ENCODE results near the gene GNPTAB.
"Not testable (repeated sequence)": the region's sequence is repeated elsewhere in the genome, so short reads cannot be mapped to it uniquely, and the experiment has no call there.

Gene GNPTAB

DNA sequence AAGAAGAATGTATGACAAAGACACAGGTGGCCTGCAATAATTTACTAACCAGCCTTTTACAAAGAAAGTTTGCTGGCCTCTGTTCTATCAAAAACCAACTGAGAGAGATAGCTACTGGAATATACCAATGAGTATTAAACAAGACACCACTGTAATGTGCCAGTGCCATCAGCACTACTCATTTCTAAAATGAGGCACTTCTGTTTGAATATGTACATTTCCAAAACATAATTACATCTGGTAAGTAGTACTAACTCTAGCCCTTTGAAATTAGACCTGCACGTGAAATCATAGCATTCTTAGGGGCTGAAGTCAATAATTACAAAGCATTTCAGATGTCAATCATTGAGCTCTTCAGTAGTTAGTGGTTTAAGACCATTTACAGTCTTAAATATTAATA lies 84.6 kb downstream of the GNPTAB start:
- Histone ChIP-seq H3K27me3 (ENCODE audit: low read depth, low read length) (no peaks in the 10 kb centered on the region), H3K36me3 (ENCODE audit: control insufficient read depth in 1 of 2, insufficient read depth in 2 of 2, low read length in 2 of 2) (peaks cover 40 to 51% of the 10 kb centered on the region in 2 donors), H3K4me3 (ENCODE audit: low read depth in 1 of 2, low read length in 2 of 2) (no peak overlapping the region), H3K9me3 (ENCODE audit: control insufficient read depth in 1 of 2, low read length in 2 of 2) (no peaks in the 10 kb centered on the region), H3K4me1 (ENCODE audit: control insufficient read depth in 1 of 2, insufficient read depth in 2 of 2, low read length in 2 of 2) (no peaks in the 10 kb centered on the region), H3K27ac (ENCODE audit: low read length) (no peak overlapping the region)

DNA sequence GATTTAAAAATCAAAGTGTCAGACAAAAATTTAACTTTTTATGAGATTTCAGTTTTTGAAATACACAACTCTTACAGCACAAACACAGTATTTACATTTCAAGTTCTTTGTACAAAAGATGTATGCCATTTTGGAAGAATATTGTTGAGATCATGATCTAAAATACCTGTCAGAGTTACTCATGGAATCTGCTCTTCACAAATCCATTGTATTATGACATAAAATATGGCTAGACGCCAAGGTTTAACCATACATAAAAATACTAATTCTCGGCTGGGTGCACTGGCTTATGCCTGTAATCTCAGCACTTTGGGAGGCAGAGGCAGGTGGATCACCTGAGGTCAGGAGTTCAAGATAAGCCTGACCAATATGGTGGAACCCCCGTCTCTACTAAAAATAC lies 85.3 kb downstream of the GNPTAB start:
- Histone ChIP-seq H3K27me3 (ENCODE audit: low read depth, low read length) (no peaks in the 10 kb centered on the region), H3K27ac (ENCODE audit: low read length) (no peak overlapping the region), H3K4me1 (ENCODE audit: control insufficient read depth in 1 of 2, insufficient read depth in 2 of 2, low read length in 2 of 2) (no peaks in the 10 kb centered on the region), H3K9me3 (ENCODE audit: control insufficient read depth in 1 of 2, low read length in 2 of 2) (no peaks in the 10 kb centered on the region), H3K4me3 (ENCODE audit: low read depth in 1 of 2, low read length in 2 of 2) (no peak overlapping the region), H3K36me3 (ENCODE audit: control insufficient read depth in 1 of 2, insufficient read depth in 2 of 2, low read length in 2 of 2) (peaks cover 40 to 45% of the 10 kb centered on the region in 2 donors)

DNA sequence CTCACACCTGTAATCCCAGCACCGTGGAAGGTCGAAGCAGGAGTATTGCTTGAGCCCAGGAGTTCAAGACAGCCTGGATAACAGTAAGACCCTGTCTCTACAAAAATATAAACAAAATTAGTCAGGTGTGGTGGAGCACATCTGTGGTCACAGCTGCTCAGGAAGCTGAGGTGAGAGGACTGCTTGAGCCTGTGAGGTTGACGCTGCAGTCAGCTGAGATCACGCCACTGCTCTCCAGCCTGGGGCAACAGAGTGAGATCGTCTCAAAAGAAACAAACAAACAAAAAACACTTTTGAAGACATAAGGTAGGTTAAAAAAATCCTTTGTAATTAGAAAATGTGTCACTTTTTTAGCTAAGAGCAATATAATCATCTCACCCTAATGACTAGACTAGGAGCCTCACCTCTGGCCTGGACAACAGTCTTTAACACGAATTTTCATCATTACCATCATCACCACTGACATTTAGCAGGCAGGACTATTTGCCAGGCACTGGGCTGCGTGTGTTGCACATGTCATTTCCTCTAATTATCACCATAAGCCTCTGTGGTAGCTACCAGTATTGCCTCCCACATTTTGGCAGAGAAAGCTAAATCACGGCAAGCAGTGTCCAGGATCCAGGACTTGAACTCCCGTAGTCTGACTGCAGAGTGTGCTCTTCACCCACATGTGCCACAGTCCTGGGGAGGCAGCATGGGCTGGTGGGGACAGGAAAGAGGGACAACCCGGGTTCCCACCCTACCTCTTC lies 86.9 kb downstream of the GNPTAB start:
- Histone ChIP-seq H3K4me1 (ENCODE audit: control insufficient read depth in 1 of 2, insufficient read depth in 2 of 2, low read length in 2 of 2) (no peaks in the 10 kb centered on the region), H3K27me3 (ENCODE audit: low read depth, low read length) (no peaks in the 10 kb centered on the region), H3K4me3 (ENCODE audit: low read depth in 1 of 2, low read length in 2 of 2) (no peak overlapping the region), H3K9me3 (ENCODE audit: control insufficient read depth in 1 of 2, low read length in 2 of 2) (no peaks in the 10 kb centered on the region), H3K27ac (ENCODE audit: low read length) (no peak overlapping the region), H3K36me3 (ENCODE audit: control insufficient read depth in 1 of 2, insufficient read depth in 2 of 2, low read length in 2 of 2) (peaks cover 25 to 45% of the 10 kb centered on the region in 2 donors)

DNA sequence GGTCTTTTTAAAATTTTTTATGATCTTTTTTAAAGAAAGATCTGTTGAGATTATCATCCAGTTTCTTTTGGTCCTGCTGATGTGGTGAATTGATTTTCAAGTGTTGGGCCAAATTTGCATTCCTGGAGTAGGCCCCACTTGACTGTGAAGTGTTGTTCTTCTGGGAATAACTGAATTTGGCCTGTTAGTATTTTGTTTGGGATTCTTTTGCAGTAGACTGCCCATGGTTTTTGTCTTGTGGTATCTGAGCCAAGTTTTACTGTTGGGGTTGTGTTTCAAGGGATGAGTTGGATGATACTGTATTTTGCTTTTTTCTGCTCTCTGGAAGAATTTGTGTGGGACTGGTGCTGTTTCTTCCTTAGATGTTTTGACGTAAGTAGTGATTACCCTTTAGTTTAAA lies 87.5 kb downstream of the GNPTAB start:
- Histone ChIP-seq H3K9me3 (ENCODE audit: control insufficient read depth in 1 of 2, low read length in 2 of 2) (no peaks in the 10 kb centered on the region), H3K36me3 (ENCODE audit: control insufficient read depth in 1 of 2, insufficient read depth in 2 of 2, low read length in 2 of 2) (peaks cover 21 to 45% of the 10 kb centered on the region in 2 donors), H3K27ac (ENCODE audit: low read length) (no peak overlapping the region), H3K4me1 (ENCODE audit: control insufficient read depth in 1 of 2, insufficient read depth in 2 of 2, low read length in 2 of 2) (no peaks in the 10 kb centered on the region), H3K27me3 (ENCODE audit: low read depth, low read length) (no peaks in the 10 kb centered on the region), H3K4me3 (ENCODE audit: low read depth in 1 of 2, low read length in 2 of 2) (no peak overlapping the region)

DNA sequence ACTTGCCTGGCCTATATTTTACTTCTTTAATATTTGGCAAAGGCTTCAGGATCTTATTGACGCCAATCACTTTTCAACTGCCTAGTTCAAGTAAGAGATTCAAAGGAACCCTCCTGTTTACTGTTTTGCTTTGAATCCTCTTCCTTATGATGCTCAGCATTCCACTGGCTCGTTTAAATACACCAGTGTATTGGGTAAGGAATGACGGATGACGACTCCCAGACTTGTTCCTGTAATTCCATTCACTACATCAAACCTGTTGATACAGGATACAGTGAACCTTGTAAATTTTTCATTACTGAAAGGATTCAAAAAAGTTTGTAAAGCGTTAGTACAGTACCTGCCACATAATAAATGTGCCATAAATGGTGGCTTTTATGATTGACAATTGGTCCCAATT lies 89.8 kb downstream of the GNPTAB start:
- H3K4me3 ChIP-seq (ENCODE audit: low read depth in 1 of 2, low read length in 2 of 2): no peak overlapping the region
- peaks cover 17 to 30% of the 10 kb centered on the region in 2 donors for H3K36me3 ChIP-seq (ENCODE audit: control insufficient read depth in 1 of 2, insufficient read depth in 2 of 2, low read length in 2 of 2)
- H3K4me1 ChIP-seq (ENCODE audit: control insufficient read depth in 1 of 2, insufficient read depth in 2 of 2, low read length in 2 of 2): no peaks in the 10 kb centered on the region
- H3K27ac ChIP-seq (ENCODE audit: low read length): no peak overlapping the region
- H3K9me3 ChIP-seq (ENCODE audit: control insufficient read depth in 1 of 2, low read length in 2 of 2): no peaks in the 10 kb centered on the region
- no peaks in the 10 kb centered on the region for H3K27me3 ChIP-seq (ENCODE audit: low read depth, low read length)

DNA sequence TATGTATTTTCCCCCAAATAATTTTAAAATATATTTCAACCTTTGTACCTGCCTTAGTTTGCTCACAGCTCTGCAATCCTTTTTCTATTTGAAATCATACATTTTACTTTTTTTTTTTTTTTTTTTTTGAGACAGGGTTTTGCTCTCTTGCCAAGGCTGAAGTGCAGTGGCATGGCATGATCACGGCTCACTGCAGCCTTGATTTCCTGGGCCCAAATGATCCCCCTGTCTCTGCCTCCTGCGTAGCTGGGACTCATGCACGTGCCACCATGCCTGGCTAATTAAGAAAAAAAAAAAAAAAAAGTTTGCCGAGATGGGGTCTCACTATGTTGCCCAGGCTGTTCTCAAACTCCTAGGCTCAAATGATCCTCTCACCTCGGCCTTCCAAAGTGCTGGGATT lies 90.2 kb downstream of the GNPTAB start:
- Histone ChIP-seq H3K27me3 (ENCODE audit: low read depth, low read length) (no peaks in the 10 kb centered on the region), H3K4me1 (ENCODE audit: control insufficient read depth in 1 of 2, insufficient read depth in 2 of 2, low read length in 2 of 2) (no peaks in the 10 kb centered on the region), H3K9me3 (ENCODE audit: control insufficient read depth in 1 of 2, low read length in 2 of 2) (no peaks in the 10 kb centered on the region), H3K27ac (ENCODE audit: low read length) (no peak overlapping the region), H3K36me3 (ENCODE audit: control insufficient read depth in 1 of 2, insufficient read depth in 2 of 2, low read length in 2 of 2) (peaks cover 17 to 30% of the 10 kb centered on the region in 2 donors), H3K4me3 (ENCODE audit: low read depth in 1 of 2, low read length in 2 of 2) (no peak overlapping the region)

DNA sequence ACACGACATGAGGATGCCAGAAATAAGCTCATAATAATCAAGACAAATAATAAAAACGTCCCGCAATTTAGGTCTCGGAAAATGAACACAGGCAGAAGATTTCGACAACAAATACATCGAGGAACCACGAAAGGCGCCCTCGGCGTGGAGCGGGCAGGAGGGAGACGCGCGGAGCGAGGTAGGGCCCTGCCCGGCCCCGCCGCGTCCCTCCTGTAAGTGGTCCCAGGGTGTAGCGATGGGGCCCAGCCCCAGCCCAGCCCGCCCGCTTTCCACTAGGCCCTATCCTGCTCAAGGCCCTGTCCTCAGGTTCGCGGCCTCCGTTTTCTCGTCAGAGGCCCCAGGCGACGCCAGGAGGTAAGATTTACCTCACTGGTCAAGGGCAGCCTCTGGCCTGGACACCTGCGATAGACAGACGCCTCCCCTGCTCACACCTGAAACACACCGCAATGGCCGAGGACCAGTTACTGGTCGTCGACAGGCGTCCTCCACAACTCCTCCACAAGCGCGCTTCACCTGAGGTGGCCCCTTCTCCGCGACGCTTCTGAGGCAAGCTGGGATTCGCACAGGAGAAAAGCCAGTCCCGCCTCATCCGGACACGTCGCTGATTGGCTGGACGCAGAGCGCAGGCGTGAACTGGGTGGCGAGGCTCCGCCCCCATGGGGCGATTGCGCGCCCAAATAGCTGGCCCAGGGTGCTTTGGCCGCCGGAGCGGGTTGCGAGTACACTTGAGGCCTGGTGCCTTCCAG lies 91.7 kb downstream of the GNPTAB start, which contains the start of gene SYCP3:
Gene SYCP3 (minus strand): TSS at position 543 of the 746 bp plus-strand sequence. CDS start 1,527 bp downstream, outside the sequence.
- H3K9me3 ChIP-seq (ENCODE audit: control insufficient read depth in 1 of 2, low read length in 2 of 2): no peaks in the 10 kb centered on the region
- H3K4me1 ChIP-seq (ENCODE audit: control insufficient read depth in 1 of 2, insufficient read depth in 2 of 2, low read length in 2 of 2): no peaks in the 10 kb centered on the region
- H3K4me3 ChIP-seq (ENCODE audit: low read depth in 1 of 2, low read length in 2 of 2): no peak within 1 kb of the TSS
- no peaks in the 10 kb centered on the region for H3K27me3 ChIP-seq (ENCODE audit: low read depth, low read length)
- no peak within 1 kb of the TSS for H3K27ac ChIP-seq (ENCODE audit: low read length)
- peaks cover 7 to 25% of the 10 kb centered on the region in 2 donors for H3K36me3 ChIP-seq (ENCODE audit: control insufficient read depth in 1 of 2, insufficient read depth in 2 of 2, low read length in 2 of 2)

DNA sequence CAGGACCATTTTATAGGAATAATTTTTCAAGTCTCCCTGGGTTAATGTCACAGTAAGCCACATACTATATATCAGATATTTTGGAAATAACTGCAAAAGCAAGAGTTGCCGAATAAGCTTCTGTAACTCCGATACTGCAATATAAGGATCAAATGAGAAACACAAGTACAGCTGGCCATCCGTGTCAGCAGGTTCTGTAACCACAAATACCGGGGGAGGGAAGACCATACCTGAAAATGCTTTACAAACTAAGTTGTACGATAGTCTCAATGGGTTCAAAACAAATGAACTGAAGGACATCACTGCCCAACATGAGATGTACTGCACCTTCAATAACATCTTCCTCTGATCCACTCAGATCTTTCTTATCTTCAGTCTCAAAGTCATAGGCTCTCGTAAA lies 93.3 kb downstream of the GNPTAB start:
- Histone ChIP-seq H3K27me3 (ENCODE audit: low read depth, low read length) (no peaks in the 10 kb centered on the region), H3K4me3 (ENCODE audit: low read depth in 1 of 2, low read length in 2 of 2) (no peak overlapping the region), H3K36me3 (ENCODE audit: control insufficient read depth in 1 of 2, insufficient read depth in 2 of 2, low read length in 2 of 2) (peaks cover 13 to 18% of the 10 kb centered on the region in 2 donors), H3K9me3 (ENCODE audit: control insufficient read depth in 1 of 2, low read length in 2 of 2) (no peaks in the 10 kb centered on the region), H3K4me1 (ENCODE audit: control insufficient read depth in 1 of 2, insufficient read depth in 2 of 2, low read length in 2 of 2) (no peaks in the 10 kb centered on the region), H3K27ac (ENCODE audit: low read length) (no peak overlapping the region)

DNA sequence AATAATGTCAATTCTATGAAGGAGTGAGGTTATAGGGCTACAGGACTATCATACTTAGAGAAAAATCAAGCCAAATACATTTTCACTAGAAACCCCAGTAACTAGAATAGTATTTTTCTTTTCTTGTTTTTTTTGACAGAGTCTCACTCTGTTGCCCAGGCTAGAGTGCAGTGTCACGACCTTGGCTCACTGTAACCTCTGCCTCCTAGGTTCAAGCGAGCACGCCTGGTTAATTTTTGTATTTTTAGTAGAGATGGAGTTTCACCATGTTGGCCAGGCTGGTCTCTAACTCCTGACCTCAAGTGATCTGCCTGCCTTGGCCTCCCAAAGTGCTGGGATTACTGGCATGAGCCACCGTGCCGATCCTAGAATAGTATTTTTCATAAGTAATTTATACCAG lies 96.3 kb downstream of the GNPTAB start:
- peaks cover 19 to 25% of the 10 kb centered on the region in 2 donors for H3K36me3 ChIP-seq (ENCODE audit: control insufficient read depth in 1 of 2, insufficient read depth in 2 of 2, low read length in 2 of 2)
- H3K4me1 ChIP-seq (ENCODE audit: control insufficient read depth in 1 of 2, insufficient read depth in 2 of 2, low read length in 2 of 2); H3K9me3 ChIP-seq (ENCODE audit: control insufficient read depth in 1 of 2, low read length in 2 of 2); H3K27ac ChIP-seq (ENCODE audit: low read length); H3K4me3 ChIP-seq (ENCODE audit: low read depth in 1 of 2, low read length in 2 of 2); H3K27me3 ChIP-seq (ENCODE audit: low read depth, low read length): not testable (repeated sequence)

DNA sequence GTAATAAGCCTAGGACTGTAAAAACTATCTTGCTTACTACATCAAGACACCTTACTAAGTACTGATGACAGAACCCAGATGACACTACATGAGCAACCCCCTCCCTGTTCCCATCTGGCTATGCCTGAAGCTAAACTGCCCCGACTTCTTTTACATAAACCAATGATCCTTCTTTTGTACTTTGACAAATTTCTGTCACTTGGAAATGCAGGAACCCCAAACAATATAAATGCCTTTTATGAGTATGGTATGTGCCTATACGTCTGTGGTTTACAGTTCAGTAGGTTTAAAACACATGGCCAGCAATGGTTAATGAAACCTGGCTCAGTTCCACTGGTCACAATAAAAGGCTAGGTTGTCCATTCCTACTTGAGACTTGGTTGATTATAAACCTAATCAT lies 97.6 kb downstream of the GNPTAB start:
- H3K27ac ChIP-seq (ENCODE audit: low read length): no peak overlapping the region
- H3K9me3 ChIP-seq (ENCODE audit: control insufficient read depth in 1 of 2, low read length in 2 of 2): no peaks in the 10 kb centered on the region
- H3K36me3 ChIP-seq (ENCODE audit: control insufficient read depth in 1 of 2, insufficient read depth in 2 of 2, low read length in 2 of 2): peaks cover 22 to 24% of the 10 kb centered on the region in 2 donors
- H3K4me1 ChIP-seq (ENCODE audit: control insufficient read depth in 1 of 2, insufficient read depth in 2 of 2, low read length in 2 of 2): no peaks in the 10 kb centered on the region
- no peaks in the 10 kb centered on the region for H3K27me3 ChIP-seq (ENCODE audit: low read depth, low read length)
- no peak overlapping the region for H3K4me3 ChIP-seq (ENCODE audit: low read depth in 1 of 2, low read length in 2 of 2)

DNA sequence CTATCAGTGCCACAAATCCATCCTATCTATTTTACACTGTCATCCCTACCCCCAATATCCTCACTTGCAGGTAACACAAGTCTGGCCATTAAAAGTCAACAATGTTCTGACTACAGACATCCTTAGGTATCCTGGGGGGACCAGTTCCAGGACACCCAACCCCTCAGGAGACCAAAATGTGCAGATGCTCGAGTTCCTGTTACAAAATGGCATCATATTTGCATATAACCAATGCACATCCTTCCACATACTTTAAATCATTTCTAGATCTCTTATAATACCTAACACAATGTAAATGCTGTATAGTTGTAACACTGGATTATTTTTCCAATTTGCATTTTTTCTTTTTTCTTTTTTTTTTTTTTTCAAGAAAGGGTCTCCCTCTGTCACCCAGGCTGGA lies 98.4 kb downstream of the GNPTAB start:
- H3K9me3 ChIP-seq (ENCODE audit: control insufficient read depth in 1 of 2, low read length in 2 of 2): no peaks in the 10 kb centered on the region
- no peak overlapping the region for H3K4me3 ChIP-seq (ENCODE audit: low read depth in 1 of 2, low read length in 2 of 2)
- no peaks in the 10 kb centered on the region for H3K27me3 ChIP-seq (ENCODE audit: low read depth, low read length)
- no peaks in the 10 kb centered on the region for H3K4me1 ChIP-seq (ENCODE audit: control insufficient read depth in 1 of 2, insufficient read depth in 2 of 2, low read length in 2 of 2)
- no peak overlapping the region for H3K27ac ChIP-seq (ENCODE audit: low read length)
- peaks cover 19 to 22% of the 10 kb centered on the region in 2 donors for H3K36me3 ChIP-seq (ENCODE audit: control insufficient read depth in 1 of 2, insufficient read depth in 2 of 2, low read length in 2 of 2)

Data from muscle layer of duodenum (tissue), 2 donors.